ENCODE results near the gene INSIG1. TPM values are rescaled to one million over a fixed set of nuclear protein-coding genes. Genes with fewer than 3 reads are reported as not detected.
A peak's percentile ranks its signal among the peaks of the same experiment; 100 is the strongest.

INSIG1 gene
- polyA plus RNA-seq (2013, experiment 1 of 2; ENCODE audit: insufficient read length): 27.2 TPM
- 59.0 TPM for polyA plus RNA-seq (2013, experiment 2 of 2; ENCODE audit: insufficient read length)

DNA sequence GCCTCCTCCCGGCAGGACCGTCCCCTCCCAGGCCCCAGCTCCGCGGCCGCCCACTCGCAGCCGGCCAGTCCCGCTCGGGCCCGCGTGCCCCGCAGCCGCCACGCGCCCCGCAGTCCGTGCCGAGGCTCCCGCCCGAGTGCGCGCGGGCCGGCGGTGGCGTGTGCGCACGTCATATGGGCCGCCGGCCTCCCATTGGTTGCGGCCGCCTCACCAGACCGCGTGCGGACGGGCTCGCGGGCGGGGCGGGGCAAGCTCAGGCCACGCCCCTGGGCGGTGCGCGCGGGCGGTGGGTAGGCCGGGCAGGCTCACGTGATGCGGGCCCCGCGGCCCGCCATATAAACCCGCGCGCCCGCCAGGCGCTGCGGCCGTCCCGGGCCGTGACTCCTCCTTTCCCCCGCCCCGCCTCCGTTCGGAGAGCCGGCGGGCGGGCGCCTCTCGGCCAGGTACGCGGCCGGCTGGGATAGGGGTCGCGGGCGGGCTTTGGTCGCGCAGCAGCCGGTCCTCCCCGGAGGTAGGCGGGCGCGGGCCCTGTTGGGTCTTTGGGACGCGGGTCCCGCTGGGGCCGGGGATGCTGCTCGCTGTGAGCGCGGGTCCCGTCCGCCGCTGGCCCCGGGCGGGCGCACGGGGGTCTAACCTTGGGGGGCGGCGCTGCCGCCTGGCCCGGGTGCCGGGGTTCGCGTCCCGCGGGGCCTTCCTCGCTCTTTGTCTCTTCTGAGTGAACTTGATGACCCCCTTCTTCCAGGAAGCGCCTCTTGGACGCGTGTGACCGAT is at the start of gene INSIG1:
Gene INSIG1, plus strand, starts transcription at position 362 of the 771 bp plus-strand sequence. Its CDS starts 408 bp downstream, at position 770.
- peak; percentile 92 for DNase-seq

- no peak for DNase-seq
Measured at GRCh38 chr7:155248366-155248756, 49.3 kb upstream of the INSIG1 start.

DNA sequence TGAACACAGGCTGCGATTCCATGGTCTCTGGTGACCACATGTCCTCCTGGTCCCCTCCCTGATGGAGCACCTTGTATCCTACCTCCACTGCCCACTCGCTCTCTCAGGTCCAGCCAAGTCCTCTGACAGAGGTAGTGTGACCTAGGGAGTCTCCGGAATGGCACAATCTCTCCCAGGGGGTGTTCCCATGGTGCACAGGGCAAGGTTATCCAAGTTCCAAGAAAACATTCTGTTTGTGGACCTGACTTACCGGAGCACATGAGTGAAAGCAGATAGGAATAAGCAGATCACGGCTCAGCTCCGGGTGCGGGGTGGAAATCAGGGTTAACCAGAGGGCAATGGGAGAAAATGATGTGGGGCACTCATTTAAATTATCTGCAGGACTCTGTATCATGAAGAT is 45.8 kb upstream of the INSIG1 start:
- no peak for DNase-seq

- DNase-seq: peak; percentile 40
Measured at GRCh38 chr7:155252444-155252887, 45.2 kb upstream of the INSIG1 start.

- DNase-seq: no peak
Measured at GRCh38 chr7:155252892-155253501, 44.7 kb upstream of the INSIG1 start.

DNA sequence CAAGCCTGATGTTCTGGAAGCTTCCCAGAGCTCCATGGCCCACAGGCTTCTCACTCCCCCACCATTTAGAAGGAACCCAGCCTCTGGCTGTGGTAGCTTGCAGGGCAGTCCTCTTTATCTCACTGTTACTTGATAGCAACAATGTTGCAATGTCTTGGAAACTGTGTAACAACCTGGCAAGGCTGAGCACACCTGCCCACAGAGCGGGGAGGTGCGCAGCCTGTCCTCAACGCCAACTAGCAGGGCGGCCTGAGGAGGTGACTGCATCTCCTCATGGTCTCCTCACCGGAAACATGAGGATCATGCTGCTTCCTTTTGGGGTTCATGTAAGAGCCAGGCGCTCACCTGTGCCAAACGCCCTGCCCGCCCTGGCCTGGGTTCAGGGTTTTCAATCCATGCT is 43.7 kb upstream of the INSIG1 start:
- no peak for DNase-seq

- no peak for DNase-seq
Measured at GRCh38 chr7:155255071-155255470, 42.6 kb upstream of the INSIG1 start.

DNA sequence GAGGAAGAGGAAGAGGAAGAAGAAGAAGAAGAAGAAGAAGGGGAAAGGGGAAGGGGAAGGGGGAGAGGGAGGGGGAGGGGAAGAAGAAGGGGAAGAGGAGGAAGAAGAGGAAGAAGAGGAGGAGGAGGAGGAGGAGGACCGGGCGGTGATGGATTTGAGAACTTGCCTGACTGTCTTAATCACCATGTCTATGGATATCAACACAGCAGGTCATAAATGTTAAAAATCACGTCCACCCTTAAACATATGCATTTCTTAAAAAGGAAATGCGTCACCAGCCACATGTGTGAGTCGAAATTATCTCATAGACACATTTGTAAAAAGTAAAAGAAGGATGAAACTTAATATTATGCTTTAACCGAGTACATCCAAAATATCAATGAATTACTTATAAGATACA is 42.1 kb upstream of the INSIG1 start:
- peak; percentile 32 for DNase-seq

DNA sequence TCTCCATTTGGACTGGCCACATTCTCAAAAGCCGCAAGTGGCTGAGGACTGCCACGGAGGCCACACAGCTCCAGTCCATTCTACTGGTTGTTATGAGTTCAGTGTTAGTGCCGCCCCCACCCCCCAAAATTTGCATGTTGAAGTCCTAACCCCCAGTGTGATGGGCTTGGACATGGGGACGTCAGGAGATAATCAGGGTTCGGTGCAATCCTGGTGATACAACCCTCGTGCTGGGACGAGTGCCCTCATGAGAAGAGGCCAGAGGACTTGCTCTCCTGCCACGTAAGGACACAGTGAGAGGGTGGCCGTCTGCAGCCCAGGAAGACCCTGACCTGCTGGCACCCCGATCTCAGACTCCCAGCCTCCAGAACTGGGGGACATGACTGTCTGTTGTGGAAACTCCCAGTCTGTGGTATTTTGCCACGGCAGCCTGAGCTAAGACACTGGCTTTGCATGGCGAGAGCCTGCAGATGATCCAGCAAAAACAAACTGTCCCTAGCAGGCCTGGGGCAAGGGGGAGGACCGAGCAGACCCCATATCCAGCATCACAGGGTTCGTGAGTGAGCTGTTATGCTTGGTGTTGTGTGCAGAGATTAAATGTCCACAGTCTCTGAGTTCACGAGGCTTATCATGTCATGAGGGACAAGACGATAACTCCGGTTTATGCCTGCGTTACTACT is 41.5 kb upstream of the INSIG1 start:
- DNase-seq: no peak

GRCh38 chr7:155256761-155257481 is 40.8 kb upstream of the INSIG1 start:
- DNase-seq: no peak

- peak; percentile 92 for DNase-seq
Measured at GRCh38 chr7:155257482-155258225, 40.0 kb upstream of the INSIG1 start.

DNA sequence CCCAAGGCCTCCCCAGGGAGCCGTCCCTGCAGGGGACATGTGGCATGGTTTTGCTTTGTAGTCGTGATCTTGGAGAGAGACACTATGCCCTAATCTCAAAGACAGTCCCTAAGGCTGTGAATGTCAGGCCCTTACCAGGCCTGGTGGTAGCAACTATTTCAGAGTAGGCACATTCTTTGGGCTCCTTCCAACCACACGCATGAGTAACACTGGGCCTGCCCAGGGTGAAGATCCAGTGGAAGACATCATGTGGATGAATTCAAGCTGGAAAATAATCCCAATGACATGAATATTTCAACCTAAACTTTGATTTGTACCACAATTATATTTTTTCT is 39.5 kb upstream of the INSIG1 start:
- DNase-seq: peak; percentile 97

DNA sequence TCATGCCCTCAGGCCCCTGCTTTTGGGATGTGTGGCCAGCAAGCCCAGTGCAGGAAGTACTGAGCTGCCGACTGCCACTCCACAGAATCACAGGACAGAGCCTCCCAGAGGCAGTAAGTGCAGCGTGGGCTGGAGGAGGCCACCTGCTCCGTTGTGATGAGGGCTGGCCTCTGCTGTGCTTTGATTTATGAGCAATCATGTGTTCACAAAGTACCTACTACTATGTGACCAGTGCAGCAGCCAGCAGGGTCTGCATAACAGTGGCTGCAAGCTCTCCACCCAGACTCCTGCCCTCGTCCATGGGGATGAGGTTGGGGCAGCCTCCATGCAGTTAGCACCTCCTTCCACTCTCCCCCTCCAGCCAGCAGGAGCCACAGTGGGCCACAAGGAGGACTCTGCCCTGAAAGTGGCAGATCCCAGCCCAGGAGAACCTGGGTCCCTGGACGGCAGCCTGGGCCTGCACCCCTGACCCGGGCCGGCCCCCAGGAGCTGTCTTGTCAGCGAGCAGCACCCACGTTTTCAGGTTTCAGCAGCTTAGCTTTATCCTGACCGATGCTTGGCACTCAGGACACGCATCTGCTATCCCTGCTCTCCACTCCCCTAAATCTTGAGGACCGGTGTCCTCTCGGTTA is 37.7 kb upstream of the INSIG1 start:
- no peak for DNase-seq

DNA sequence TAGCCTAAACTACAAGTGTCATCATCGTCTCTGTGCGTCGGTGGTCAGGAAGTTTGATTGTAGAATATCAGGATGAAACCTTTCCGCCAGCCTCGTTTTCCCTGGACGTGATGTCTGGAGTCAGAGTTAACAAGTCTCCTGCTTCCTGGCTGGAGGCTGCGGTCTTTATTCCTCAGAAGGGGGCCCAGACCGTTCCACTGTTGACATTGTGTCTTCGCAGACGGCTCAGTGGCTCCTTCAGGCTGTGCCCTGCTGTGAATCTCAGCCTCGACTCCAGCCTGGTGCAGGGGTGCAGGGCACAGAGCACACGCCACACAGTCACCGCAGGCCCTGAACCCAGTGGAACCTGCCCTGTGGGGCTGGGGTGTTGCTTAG is 37.2 kb upstream of the INSIG1 start:
- no peak for DNase-seq

GRCh38 chr7:155261031-155261985 is 36.4 kb upstream of the INSIG1 start:
- no peak for DNase-seq

- no peak for DNase-seq
Measured at GRCh38 chr7:155262031-155262430, 35.6 kb upstream of the INSIG1 start.

GRCh38 chr7:155263051-155263450 is 34.6 kb upstream of the INSIG1 start:
- DNase-seq: no peak

GRCh38 chr7:155263581-155264143 is 34.0 kb upstream of the INSIG1 start:
- DNase-seq: no peak

DNA sequence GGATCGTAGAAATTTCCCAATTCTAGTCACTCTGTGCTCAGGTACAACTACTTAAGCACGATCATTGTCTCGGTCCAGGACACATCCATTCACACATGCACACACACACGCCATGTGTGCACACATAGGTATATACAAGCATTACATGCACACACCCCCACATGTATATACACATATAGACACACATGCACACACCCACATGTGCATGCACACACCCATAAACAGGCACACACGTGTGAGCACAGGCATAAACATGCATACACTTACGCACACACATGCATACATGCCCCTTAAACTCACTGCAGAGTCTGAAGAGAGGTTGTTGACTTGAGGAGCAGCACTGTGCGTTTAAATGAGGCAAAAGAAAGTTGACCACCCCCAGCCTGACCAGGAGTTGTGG is 32.5 kb upstream of the INSIG1 start:
- DNase-seq: no peak

DNA sequence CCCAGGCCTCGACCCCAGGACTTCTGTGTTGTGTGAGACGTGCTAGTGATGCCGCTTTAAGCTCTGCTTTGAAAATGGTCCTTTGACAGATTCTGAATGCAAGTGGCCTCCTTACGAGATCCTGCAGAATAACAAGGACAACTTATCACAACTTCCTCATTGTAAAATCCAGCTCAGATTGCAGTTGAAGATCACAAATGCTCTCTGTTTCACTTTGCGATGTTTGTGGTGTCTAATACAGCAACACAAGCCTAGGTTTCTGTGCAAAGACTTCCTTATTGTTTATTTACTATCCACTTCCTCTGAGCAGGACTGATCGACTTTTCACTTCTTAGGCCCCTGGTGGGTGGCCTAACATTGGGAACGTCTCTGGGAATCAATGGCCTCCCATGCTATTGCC is 31.7 kb upstream of the INSIG1 start:
- DNase-seq: no peak
